Measurements from ENCODE around the gene COL15A1.
A peak's percentile ranks its signal among the peaks of the same experiment; 100 is the strongest.

COL15A1 gene

DNA sequence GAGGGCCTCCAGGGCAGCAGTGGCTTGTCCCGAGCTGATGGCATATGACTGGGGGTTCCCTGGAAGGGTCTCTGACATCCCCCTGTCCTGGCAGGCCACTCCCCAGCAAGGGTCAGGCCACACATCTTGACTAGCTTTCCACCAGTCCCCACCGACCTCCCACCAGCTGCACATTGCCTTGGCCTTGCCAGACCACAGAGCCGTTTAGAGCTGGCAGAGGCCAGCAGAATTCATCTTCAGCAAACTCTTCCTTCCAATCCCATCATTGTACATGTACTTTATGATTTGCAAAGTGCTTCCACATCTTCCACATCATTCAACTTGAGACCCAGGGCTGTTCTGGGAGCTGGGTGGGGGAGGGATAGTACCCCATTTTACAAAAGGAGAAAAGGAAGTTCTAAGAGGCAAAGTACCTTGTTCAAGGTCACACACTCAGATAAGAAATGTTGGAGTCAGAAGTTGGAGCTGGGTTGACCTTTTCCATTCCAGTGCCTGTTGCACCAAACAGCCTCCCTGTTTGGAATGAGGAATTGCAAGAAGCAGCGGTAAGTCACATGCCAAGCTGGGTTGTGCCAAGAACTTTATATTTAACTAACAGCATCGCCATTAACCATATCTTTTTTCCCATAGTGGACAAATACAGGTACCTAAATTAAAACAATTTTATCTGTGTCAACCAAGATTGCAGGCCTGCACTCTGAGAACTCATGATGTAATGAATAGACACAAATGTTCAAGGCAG lies 25.8 kb upstream of the COL15A1 start:
- no peak for DNase-seq

DNA sequence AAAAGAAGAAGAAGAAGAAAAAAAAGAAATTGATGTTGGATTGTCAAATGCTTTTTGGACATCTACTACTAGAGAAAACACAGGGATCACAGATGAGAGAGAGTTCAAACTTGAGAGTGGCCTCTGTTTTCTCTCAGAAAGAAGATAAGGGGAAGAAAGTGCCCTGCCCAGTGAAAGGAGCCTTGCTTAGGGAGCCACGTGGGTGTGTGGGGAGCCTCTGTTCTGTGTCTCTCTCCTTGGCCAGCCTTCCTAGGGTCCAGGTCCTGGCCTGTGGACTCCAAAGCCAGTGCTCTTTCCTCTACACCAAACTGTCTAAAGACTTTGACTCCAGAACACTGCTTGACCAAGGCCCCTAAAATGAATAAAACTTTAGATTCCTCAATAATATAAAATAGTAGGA lies 22.0 kb upstream of the COL15A1 start:
- no peak for DNase-seq

DNA sequence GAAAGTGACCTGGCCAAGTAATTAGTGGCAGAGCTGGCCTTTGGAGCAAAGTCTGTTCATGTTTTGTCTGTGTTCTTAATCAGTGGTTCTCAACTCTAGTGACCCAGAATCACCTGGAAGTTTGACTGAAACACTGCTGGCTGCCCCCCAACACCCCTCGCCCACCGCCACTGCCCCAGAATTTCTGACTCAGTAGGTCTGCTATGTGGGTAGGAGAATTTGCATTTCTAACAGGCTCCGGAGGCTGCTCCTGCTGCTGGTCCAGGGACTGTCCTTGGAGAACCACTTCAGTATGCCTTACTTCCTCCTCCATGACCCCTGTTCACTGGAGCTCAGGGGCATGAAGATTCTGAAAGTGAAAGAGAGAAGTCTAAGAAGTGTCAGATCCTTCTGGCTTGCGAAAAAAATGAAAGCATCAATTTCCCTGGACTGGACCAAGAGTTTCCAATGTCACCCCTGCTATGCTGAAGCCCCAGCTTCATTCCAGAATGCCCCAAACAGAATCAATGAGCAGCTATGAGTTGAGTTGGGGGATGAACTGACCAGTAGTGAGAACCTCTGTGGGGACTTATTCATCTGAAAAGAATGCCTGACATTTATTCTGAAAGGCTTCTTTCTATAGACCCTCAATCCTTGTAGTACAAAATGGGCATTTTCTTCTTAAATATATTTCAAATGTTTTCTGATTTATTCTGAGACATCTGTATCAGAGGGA lies 20.8 kb upstream of the COL15A1 start:
- no peak for DNase-seq

DNA sequence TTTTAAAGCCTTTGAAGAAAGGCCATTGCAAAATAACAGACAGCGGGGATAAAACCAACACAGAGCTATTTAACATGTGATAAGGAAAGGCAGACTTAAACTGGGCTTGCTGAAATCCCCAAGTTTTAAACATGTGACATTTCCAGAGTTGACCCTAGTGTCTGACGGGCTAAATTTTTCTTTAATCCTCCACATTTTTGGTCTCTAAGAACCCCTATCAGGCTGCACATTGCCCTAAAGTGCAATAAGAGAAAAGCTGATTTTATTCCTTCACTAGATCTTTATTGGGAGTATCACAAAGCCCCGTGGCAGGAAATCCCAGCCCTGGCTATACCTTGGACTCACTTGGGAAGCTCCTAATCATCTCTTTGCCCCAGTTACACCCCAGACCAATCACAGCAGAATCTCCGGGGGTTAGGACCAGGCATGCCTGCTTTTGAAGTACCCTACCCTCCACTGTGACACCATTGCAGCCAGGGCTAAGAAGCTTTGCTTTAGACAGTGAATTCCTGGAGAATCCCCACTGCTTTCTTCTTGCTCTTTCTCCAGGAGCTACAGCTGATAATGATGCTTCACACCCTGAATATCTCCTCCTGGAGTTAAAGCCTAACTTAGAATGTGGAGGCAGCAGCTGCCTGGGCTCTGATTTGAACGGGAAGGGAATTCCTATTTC lies 20.1 kb upstream of the COL15A1 start:
- DNase-seq, result no peak

DNA sequence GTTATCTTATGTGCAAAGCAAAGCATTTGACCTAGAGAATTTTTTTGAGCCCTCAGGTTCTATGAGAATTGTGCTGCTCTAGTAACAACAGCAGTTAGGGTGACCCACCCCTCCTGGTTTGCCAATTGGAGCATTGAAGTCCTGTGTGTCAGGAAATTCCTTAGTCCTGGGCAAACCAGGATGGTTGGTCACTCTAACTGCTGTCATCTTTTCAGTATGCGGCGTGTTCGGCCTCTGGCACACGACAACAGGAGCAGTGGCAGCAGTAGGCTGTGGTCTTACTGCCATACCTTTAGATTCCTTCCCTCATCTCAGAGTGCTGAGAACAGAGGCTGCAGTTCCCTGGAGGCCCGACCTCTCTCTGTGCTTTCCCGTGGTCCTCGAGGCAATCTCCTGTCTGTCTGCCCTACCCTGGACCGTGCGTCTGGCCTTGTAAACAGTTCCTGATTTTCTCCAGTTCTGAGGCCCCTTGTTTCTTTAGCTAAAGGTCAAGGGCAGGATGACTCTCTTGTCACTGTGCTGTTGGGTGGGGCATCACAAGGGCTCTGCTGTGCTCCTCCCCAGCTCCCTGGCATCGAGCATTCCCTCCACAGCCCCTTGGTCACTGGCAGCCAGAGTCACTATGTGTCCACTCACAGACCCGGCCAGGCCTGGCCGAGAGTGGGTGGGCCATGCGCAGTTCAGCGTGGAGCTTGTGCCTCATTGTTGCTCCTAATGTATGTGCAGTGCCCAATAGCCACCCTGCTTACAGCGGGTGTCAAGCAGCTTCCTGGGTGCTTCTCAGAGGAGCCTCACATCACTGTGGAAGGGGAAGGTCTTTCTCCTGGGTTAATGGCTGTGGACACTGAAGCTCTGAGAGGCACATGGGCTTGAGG lies 18.5 kb upstream of the COL15A1 start:
- no peak for DNase-seq

DNA sequence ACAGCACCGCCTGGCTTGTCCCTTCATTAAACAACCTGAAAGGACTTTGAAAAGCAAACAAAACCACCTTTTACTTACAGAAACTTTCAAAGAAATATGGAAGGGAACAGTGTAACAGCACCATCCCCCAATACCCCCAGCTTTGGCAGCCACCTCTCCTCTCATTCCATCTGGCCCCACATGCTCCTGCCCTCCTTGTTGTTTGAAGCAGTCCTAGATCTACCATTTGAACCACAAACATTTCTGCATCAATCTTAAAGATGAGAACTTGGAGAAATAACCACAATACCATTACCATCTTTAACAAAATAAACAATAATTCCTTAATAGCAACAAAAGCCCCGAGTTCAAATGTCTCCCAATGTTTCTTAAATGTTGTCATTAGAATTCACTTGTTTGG lies 17.8 kb upstream of the COL15A1 start:
- no peak for DNase-seq

DNA sequence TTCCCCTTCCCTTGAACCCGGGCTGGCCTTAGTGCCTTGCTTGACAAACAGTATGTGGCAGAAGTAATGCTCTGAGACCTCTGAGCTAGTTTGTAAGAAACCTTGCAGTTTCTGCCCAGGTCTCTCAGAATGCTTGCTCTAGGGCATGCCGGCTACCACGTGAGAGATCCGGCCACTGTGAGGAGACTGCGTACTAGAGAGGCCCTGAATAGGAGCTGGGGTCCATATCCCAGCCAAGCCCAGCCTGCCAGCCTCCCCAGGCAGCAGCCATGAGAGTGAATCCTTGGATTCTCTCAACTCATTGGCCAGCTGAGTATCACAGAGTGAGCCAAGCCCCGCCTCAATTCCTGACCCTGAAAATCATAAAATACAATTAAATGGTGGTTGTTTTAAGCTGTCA lies 16.0 kb upstream of the COL15A1 start:
- no peak for DNase-seq

DNA sequence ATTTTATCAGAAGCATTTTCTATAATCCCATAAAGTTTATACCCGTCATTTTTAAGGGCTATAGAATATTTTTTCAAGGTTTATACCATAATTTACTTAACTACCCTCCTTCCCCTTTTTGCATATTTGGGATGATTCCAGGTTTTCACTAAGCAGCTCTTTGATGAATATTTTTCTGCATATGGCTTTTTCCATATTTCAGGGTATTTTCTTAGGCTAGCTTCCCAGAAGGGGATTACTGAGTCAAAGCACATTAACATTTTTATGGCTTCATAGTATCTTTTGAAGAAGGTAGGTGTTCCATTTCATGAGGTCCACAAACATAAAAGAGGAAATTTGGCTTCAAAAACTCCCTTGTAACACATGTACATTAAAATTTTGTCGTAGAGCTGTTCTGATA lies 14.6 kb upstream of the COL15A1 start:
- no peak for DNase-seq

DNA sequence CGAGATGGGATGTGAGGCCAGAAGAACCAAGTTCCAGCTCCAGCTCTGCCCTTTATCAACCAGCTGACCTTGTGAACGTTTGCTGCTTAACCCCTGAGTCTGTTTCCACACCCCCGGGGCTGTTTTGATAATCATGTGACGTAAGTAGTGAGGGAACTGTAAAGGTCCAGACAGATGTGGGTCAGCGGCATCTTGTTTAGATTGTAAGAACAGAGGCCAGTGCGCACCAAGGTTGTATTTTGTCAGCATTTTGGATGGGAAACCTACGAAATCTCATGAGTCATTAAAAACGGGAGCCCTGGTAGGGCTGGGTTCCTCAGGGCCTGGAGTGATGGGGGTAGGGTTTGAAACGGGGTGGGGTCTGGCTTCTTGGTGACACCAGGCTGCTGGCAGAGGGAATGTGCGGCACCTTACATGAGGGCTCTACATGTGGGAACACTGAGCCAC lies 13.8 kb upstream of the COL15A1 start:
- no peak for DNase-seq

DNA sequence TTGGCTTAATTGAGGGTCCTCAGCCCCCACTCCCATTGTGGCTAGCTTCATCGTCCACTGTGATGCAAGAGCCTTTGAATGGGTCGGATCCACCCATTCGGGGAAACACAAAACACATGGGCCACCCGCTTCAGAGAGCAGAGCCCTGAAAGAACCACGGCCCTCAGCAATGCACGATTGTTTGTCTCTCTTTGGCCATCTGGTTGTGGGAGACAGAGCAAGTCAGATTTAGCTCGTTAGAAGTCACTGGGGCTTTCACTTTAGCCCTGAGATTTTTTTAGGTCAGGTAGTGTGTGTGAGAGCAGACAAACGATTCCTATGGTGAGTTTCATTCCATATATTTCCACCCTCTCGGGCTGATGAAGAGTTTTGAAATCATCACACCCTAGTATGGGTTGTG lies 12.9 kb upstream of the COL15A1 start:
- no peak for DNase-seq

DNA sequence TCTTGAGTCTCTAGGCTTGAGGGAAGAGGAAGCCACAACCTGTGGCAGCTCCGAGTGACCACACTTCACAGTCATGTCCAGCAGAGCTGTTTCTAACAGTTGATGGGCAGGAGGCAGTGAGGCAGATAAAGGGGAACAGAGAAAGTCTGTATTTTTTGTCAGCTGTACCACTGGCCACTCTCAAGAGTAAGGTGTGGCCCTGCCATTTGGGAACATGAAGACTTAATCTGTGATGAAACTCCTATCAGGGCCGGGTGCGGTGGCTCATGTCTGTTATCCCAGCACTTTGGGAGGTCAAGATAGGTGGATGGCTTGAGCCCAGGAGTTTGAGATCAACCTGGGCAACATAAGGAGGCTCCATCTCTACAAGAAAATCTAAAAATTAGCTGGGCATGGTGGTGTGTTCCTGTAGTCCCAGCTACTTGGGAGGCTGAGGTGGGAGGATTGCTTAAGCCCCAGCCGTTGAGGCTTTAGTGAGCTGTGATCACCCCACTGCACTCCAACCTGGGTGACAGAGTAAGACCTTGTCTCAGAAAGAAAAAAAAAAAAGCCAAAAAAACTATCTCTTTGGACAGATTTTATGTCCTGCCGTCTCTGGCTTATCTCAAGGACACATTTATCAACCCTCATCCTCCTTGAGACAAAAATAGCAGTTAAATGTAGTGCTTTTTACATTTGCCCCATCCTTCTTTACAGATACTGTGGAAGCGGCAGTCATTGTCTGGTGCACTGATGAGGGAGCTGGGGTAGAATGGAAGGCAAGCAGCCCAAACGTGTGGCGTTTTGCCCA lies 11.9 kb upstream of the COL15A1 start:
- no peak for DNase-seq

DNA sequence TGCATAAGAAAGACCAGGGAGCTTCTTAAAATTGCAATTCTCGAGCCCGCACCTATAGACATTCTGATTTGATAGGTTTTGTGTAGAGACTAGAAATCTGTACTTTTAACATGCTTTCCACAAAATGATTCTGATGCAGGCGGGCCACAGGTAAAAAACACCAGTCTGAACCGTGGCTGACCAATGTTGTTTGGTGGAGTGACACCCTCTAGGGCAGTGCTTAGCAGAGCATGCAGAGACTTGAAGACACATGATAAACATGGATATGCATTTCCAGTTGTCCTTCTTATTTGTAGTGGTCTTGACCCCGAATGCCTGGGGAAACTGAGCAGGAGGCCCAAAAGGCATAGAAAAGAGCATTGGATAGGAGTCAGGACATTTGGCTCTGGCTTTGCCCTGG lies 10.5 kb upstream of the COL15A1 start:
- DNase-seq, result no peak

DNA sequence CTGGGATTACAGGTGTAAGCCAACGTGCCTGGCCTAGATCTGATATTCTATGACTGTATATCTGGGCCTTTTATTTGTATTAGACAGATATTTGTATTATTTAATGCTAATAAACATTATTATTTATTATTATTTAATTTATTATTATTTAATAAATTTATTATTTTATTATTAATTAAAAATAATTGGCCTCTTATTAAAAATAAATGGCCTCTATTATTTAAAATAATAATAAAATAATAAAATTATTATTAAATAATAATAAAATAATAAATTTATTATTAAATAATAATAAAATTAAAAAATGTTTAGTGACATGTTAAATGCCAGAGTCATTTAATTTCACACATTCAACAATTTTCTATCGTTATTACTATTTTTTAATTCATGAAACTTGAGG lies 9.8 kb upstream of the COL15A1 start:
- DNase-seq, result no peak

DNA sequence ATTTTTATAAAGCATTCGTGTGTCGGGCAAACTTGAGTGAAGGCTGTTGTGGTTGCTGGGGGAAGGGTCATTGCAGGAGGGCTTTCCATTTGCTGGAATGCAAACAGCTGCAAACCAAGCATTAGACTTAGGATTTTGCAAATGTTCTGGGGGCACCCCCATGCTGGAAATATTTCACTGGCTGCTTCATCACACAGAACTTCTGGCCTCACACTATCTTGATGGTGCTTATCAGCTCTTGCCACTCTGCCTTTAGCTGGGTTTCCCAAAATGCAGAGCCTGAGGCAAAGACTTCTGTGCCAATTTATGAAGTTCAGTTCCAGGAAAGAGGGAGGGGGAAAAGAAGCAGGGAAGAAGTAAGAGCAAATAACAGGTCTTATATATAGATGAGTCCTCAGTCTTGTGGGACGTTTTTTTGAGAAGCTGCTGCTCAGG lies 8.6 kb upstream of the COL15A1 start:
- no peak for DNase-seq

DNA sequence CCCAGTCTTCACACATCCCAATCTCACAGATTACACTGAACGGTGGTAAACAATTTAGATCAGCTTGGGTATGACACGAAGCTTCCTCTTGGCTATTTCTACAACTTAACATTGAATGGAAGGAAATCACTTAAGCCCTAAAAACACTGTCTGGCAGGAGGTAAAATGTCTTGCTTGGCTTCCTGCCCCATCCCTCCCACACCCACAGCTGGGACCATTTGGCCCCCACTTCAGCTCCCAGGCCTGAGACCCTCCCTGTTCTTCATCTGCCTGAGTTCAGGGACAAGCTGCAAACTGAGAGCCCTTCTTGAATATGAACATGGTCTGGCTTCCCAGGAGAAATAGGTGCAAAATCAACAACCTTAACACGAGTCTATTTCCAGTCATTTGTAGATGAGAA lies 3.4 kb upstream of the COL15A1 start:
- no peak for DNase-seq

DNA sequence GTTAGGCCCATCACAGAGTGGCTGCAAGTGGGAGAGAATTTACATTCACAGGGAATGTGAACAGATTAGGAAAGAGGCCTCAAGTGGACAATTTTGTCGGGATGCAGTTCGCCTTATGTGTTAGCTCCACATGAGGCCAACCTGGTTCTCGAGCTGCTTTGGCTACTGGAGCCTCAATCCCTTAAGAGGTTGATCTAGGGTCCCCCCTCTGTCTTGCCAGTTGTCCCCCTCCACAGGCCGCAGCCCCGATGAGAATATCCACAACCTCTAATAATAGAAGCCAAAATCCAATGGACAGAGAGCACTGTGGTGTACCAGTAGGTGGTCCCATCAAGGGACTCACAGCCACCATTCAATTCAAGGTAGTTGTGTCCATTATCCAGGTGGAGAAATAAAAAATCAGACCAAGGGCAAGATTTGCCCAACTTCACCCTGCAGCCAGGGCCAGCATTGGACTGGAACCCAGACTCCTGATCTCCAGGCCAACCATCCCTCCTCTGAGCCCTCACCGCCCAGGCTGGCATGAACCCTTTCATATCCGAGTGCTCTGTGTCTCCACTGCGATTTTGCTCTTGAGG lies 1.7 kb upstream of the COL15A1 start:
- no peak for DNase-seq

DNA sequence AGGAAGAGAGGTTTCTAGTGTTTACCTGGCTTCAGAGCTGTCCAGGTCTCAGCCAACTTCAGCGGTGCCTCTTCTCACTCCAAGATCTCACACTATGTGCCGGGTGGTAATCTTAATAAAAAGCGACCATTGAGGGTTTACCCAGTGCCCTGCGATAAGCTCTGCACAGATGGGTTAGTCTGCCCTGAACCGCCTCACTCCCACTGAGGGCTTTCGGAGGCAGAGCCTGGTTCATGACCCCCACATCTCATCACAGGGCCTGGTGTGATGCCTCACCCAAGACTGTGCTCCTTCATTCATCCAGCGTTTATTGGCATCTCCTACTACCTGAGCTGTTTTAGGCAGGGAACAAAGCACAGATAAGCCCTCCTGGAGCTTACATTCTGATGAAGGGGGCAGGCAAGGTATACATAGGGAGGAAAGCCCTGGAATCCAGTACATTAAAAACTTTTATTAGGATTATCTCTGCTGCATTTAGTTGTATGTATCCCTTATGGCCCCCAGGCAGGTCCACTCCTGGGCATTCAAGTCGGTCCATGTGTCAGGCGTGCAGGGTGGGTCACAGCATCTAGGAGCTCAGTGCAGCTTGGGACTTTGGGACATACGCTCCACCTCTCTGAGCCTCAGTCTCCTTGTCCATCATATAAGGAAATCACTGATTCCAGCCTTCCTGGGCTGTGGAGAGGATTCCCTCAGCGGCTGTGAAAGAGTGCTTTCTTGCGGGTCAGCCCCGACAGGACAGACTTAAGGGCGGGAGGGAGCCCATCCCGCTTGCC lies 613 bp upstream of the COL15A1 start:
- DNase-seq, result no peak

DNA sequence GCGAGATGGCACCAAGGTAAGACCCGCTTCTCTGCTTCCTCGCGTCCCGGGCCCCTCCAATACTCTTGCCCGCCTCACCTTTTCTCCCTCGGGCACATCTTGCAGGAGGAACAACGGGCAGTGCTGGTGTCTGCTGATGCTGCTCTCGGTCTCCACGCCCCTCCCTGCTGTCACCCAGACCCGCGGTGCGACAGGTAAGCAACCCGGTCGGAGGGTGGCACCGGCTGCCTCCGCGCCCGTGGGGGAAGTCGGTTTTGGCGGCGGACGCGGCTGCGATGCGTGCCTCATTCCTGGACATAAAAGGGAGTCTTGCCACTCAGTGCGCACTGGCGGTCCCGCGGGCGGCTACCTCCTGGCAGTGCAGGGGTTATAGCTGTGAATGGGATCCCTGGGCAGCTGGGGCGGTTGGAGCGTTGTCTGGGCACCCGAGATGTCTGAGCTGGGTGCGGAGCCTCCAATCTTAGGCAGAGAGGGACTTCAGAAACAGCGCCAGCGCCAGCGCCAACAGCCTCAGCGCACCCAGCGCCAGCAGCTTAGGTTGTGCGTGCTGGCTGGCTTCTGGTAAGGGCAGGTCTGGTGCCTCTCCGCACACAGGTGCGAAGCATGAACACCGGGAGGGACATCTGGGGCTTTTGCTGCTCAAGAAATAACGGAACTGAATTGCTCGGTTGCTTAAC lies 488 bp downstream of the COL15A1 start:
- DNase-seq, result peak in 1 of 5 experiments; percentile 9

DNA sequence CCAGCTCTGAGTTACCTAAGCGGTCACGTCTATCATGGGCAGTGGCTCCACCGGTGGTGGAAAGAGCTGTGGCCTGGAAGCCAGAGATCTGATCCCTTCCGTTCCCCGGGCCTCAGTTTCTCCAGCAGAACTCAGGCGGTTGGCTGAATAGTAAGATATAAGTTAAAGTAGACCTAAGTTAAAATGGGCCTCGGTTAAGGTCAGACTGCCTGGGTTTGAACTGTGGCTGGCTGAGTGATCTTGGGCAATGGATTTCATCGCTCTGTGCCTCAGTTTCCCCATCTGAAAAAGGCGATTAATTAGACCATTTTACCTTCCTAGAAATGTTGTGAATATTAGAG lies 997 bp downstream of the COL15A1 start:
- no peak for DNase-seq

DNA sequence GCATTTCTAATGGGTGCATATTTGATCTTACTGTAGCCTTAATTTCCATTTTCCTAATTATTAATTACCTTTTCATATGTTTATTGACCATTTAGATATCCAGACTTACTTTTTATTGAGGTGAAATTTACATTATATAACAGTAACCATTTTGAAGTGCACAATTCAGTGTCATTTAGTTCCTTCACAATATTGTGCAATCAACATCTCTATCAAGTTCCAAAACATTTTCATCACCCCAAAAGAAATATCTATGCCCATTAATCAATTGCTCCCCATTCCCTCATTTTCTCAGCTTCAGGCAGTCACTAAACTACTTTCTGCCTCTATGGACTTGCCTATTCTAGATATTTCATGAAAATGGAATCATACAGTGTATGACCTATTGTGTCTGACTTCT lies 5.9 kb downstream of the COL15A1 start:
- DNase-seq, result no peak

Measured in T-helper 2 cell (primary cell).